Tibial nerve (tissue), 4 donors: Measurements from ENCODE around the gene FRMD4A. TPM values are rescaled to one million over a fixed set of nuclear protein-coding genes. Genes with fewer than 3 reads are reported as not detected.

Experiments used
- DNase-seq, 2 donors: peaks; one replicate each; pipeline ENCODE4 v3.0.0-alpha.2; 2019; ENCODE audit warnings: low spot score in 2 of 2
- H3K27ac ChIP-seq, 4 donors: fragments of 200-600 bp; sonication (generic) in 3 of 4; one replicate each; pipeline ENCODE4 v1.5.1; 2017 to 2019; ENCODE audit warnings: mild to moderate bottlenecking in 1 of 4
- H3K27me3 ChIP-seq, 2 donors: fragments of 200-600 bp; sonication (generic) in 1 of 2; one replicate each; pipeline versions ENCODE4 v1.5.1 to v1.6.0; 2017 to 2019
- H3K36me3 ChIP-seq, 3 donors: fragments of 200-600 bp; sonication (generic); one replicate each; pipeline ENCODE4 v1.5.1; 2018 to 2019
- H3K4me1 ChIP-seq, 4 donors: fragments of 200-600 bp; sonication (generic) in 3 of 4; one replicate each; pipeline ENCODE4 v1.5.1; 2017 to 2019
- H3K4me3 ChIP-seq, 4 donors: fragments of 200-600 bp; sonication (generic) in 3 of 4; one replicate each; pipeline ENCODE4 v1.5.1; 2017 to 2019; ENCODE audit warnings: mild to moderate bottlenecking in 1 of 4, moderate library complexity in 1 of 4
- H3K9me3 ChIP-seq, 4 donors: fragments of 200-600 bp; sonication (generic) in 3 of 4; one replicate each; pipeline ENCODE4 v1.5.1; 2017 to 2019
- CTCF ChIP-seq, 5 experiments: fragments of 200-600 bp in 3 of 5; fragments of 450-650 bp in 2 of 5; sonication (generic) in 3 of 5; IDR thresholded peaks; one replicate each; pipeline ENCODE4 v1.5.1; 2016 to 2019; ENCODE audit warnings: antibody characterized with exemption in 5 of 5, mild to moderate bottlenecking in 3 of 5, moderate library complexity in 2 of 5
- EP300 ChIP-seq, 2 donors: sonication (generic); formaldehyde crosslinking; IDR thresholded peaks; one replicate each; pipeline ENCODE4 v1.6.1; 2017; ENCODE audit warnings: antibody characterized with exemption in 2 of 2, mild to moderate bottlenecking in 1 of 2
- POLR2A ChIP-seq, 2 donors: fragments of 450-650 bp; IDR thresholded peaks; one replicate each; pipeline ENCODE4 v1.6.1; 2017; ENCODE audit warnings: antibody characterized with exemption in 2 of 2, mild to moderate bottlenecking in 2 of 2, moderate library complexity in 2 of 2
- WGBS, 2 donors: methylation state at CpG; one replicate each; pipeline ENCODE4 v1.1.5; 2018; 5-methylcytosine and 5-hydroxymethylcytosine counted together
- total RNA-seq, 4 donors: library from RNA; depleted of rRNA; stranded (reverse); fragments of >200 nt; gene quantifications; one replicate each; pipeline ENCODE4 v1.1.0, GENCODE V29; 2016

The FRMD4A gene
- total RNA-seq, 4 donors from 2014 or later: 39.8 to 89.7 (median 53.9) TPM

GRCh38 chr10:14333606-14334005 is 2.9 kb upstream of the FRMD4A start:
- no peaks in the 10 kb centered on the region for H3K9me3 ChIP-seq
- no peak overlapping the region for H3K4me3 ChIP-seq
- 79 to 80% methylated on average over 2 of the region's 2 CpGs for WGBS, 2 donors
- no peaks in the 10 kb centered on the region for H3K27me3 ChIP-seq
- H3K4me1 ChIP-seq: peaks cover 0 to 13% (median 0%) of the 10 kb centered on the region in 4 donors
- no peak for TF ChIP-seq EP300 (IDR thresholded peaks at IDR 0.05)
- TF ChIP-seq POLR2A (IDR thresholded peaks at IDR 0.05): no peak
- TF ChIP-seq CTCF (IDR thresholded peaks at IDR 0.05): no peak
- H3K27ac ChIP-seq: no peak overlapping the region
- no peaks in the 10 kb centered on the region for H3K36me3 ChIP-seq
- DNase-seq: no peak

- no peak overlapping the region for H3K27ac ChIP-seq
- H3K4me1 ChIP-seq: peaks cover 0 to 13% (median 0%) of the 10 kb centered on the region in 4 donors
- DNase-seq: no peak
- no peak for TF ChIP-seq CTCF (IDR thresholded peaks at IDR 0.05)
- no peak for TF ChIP-seq EP300 (IDR thresholded peaks at IDR 0.05)
- no peak for TF ChIP-seq POLR2A (IDR thresholded peaks at IDR 0.05)
- H3K36me3 ChIP-seq: no peaks in the 10 kb centered on the region
- no peak overlapping the region for H3K4me3 ChIP-seq
- H3K27me3 ChIP-seq: no peaks in the 10 kb centered on the region
- no peaks in the 10 kb centered on the region for H3K9me3 ChIP-seq
- WGBS, 2 donors: 78 to 85% methylated on average over 3 of the region's 3 CpGs
These were observed 2.2 kb upstream of the FRMD4A start for GRCh38 chr10:14332903-14333302.

- Histone ChIP-seq H3K4me3 (no peak overlapping the region), H3K27me3 (peaks cover 0 to 9% of the 10 kb centered on the region in 2 donors), H3K9me3 (no peaks in the 10 kb centered on the region), H3K4me1 (peaks cover 0 to 13% (median 0%) of the 10 kb centered on the region in 4 donors), H3K27ac (no peak overlapping the region), H3K36me3 (no peaks in the 10 kb centered on the region)
- DNase-seq: no peak
- TF ChIP-seq CTCF (IDR thresholded peaks at IDR 0.05) (no peak), POLR2A (IDR thresholded peaks at IDR 0.05) (no peak), EP300 (IDR thresholded peaks at IDR 0.05) (no peak)
- WGBS, 2 donors: 27 to 46% methylated on average over 10 to 12 of the region's 13 CpGs
These were observed 964 bp downstream of the FRMD4A start for GRCh38 chr10:14329746-14330173.

DNA sequence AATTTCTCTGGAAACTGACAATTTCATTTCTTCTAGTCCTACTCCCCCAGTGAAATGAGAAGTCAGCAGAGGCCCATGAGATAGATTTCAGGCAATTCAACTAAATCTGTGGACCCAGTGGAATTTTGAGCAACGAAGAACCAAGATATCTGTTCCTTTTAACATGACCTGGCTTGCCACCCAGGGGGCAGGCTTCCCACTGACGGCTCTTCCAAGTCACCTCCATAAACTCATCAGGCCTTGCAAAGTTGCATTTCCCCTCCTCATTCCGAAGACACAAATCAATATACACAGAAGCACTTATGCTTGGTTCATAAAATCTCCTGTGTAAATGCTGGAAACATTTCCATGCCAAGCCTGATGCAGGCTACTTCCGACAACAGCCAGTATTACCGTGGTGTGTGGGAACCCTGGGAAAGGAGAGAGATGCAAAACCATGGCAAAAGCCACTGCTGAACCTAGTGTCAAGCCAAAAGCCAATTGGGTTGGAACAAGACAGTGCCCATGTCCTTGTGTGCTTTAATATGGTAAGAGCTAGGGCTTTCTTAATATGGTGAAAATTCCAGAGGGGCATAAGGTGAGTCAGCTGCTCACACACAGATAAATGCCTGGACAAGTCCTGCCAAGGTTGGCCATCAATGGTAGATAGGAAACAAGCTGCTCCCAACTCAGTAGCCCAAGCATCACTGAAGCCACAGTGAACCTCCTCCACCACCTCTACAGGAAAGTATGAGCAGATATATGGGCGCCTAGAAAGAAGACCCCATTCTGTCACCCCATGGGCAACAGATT is 1.6 kb downstream of the FRMD4A start:
- H3K4me3 ChIP-seq: no peak overlapping the region
- 83 to 87% methylated on average over 6 of the region's 6 CpGs for WGBS, 2 donors
- no peak for TF ChIP-seq CTCF (IDR thresholded peaks at IDR 0.05)
- TF ChIP-seq POLR2A (IDR thresholded peaks at IDR 0.05): no peak
- TF ChIP-seq EP300 (IDR thresholded peaks at IDR 0.05): no peak
- no peaks in the 10 kb centered on the region for H3K9me3 ChIP-seq
- DNase-seq: no peak
- no peaks in the 10 kb centered on the region for H3K36me3 ChIP-seq
- peaks cover 0 to 13% (median 0%) of the 10 kb centered on the region in 4 donors for H3K4me1 ChIP-seq
- H3K27ac ChIP-seq: no peak overlapping the region
- peaks cover 0 to 9% of the 10 kb centered on the region in 2 donors for H3K27me3 ChIP-seq

DNA sequence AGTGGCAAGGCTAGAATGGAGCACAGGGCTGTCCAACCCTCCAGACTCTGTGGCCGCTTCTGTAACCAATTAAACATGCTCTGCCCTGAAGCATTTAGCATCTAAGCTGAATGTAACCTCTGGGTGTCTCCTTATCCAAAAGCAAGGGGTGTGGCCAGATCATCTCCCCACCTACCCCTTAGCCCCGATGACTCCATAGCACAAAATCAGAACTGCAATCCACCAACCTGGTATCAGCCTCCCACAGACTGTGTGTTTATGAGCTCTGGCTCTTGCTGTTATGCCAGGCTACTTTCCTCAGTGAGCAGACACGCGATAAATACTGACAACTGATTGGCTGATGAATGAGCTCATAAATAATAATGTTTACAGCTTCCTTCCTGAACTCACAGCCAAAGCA is 3.2 kb downstream of the FRMD4A start:
- WGBS, 2 donors: 41 to 48% methylated on average over 4 of the region's 4 CpGs
- peaks cover 0 to 13% (median 0%) of the 10 kb centered on the region in 4 donors for H3K4me1 ChIP-seq
- H3K27ac ChIP-seq: no peak overlapping the region
- H3K27me3 ChIP-seq: peaks cover 0 to 9% of the 10 kb centered on the region in 2 donors
- DNase-seq: no peak
- no peaks in the 10 kb centered on the region for H3K36me3 ChIP-seq
- H3K4me3 ChIP-seq: no peak overlapping the region
- no peak for TF ChIP-seq CTCF (IDR thresholded peaks at IDR 0.05)
- no peak for TF ChIP-seq EP300 (IDR thresholded peaks at IDR 0.05)
- TF ChIP-seq POLR2A (IDR thresholded peaks at IDR 0.05): no peak
- H3K9me3 ChIP-seq: no peaks in the 10 kb centered on the region
